ENCODE data around the gene ATAD1. TPM values are rescaled to one million over a fixed set of nuclear protein-coding genes. Genes with fewer than 3 reads are reported as not detected.
"Not testable (repeated sequence)": the region's sequence is repeated elsewhere in the genome, so short reads cannot be mapped to it uniquely, and the experiment has no call there.

Gene ATAD1
- total RNA-seq, 1 experiment from 2014 or later, result 48.6 TPM

DNA sequence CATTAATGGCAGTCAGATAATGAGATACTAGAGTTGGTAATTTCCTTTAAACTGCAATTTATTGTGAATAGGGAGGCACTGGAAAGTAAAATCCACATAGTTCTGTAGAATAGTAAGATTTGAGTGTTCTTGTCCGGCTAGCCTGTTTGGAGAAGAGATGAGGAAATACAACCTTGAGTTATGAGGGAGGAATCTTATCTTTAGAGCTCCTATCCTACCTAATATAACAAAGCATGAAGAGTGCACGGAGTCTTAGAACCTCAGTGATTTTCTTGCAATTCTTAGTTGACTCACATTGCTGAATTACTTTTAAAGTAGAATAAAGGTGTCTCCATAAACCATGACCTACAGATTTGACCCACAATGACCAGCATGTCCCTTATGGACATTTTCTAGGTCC is 73.4 kb downstream of the ATAD1 start:
- Histone ChIP-seq H3K4me1 (ENCODE audit: insufficient read depth, low read length, poor library complexity, severe bottlenecking) (peaks cover 11% of the 10 kb centered on the region), H3K4me3 (ENCODE audit: low read depth, low read length, poor library complexity, severe bottlenecking) (no peak overlapping the region), H3K27ac (ENCODE audit: low read depth, low read length, poor library complexity, severe bottlenecking) (no peak overlapping the region), H3K27me3 (replicated peaks; ENCODE audit: insufficient read depth, low read depth, low read length, poor library complexity) (no peaks in the 10 kb centered on the region), H3K9me3 (ENCODE audit: low read depth, low read length, poor library complexity, severe bottlenecking) (no peaks in the 10 kb centered on the region), H3K36me3 (ENCODE audit: insufficient read depth, low read length, poor library complexity, severe bottlenecking) (no peaks in the 10 kb centered on the region)
- ChIA-PET POLR2A (ENCODE audit: low non-redundant PET) (interaction anchor here (0.6 kb wide), 1 partner anchor 226 kb away, joined by 5 read pairs; no protein-coding TSS in a partner anchor), CTCF (no interaction called here)
- TF ChIP-seq, protein P1, sequence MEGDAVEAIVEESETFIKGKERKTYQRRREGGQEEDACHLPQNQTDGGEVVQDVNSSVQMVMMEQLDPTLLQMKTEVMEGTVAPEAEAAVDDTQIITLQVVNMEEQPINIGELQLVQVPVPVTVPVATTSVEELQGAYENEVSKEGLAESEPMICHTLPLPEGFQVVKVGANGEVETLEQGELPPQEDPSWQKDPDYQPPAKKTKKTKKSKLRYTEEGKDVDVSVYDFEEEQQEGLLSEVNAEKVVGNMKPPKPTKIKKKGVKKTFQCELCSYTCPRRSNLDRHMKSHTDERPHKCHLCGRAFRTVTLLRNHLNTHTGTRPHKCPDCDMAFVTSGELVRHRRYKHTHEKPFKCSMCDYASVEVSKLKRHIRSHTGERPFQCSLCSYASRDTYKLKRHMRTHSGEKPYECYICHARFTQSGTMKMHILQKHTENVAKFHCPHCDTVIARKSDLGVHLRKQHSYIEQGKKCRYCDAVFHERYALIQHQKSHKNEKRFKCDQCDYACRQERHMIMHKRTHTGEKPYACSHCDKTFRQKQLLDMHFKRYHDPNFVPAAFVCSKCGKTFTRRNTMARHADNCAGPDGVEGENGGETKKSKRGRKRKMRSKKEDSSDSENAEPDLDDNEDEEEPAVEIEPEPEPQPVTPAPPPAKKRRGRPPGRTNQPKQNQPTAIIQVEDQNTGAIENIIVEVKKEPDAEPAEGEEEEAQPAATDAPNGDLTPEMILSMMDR (conservative IDR thresholded peaks at IDR 0.05; ENCODE audit: low read depth, low read length), result no peak
- no peak for TF ChIP-seq EZH2 (IDR thresholded peaks at IDR 0.05; ENCODE audit: borderline replicate concordance, low read depth, low read length, poor library complexity, severe bottlenecking)
- DNase-seq (ENCODE audit: low spot score), result no peak
- no TSS peak for BruUV-seq (replicated peaks)
- intact Hi-C loops (cut with micrococcal nuclease; ENCODE audit: unreplicated experiment), result no loop called here

DNA sequence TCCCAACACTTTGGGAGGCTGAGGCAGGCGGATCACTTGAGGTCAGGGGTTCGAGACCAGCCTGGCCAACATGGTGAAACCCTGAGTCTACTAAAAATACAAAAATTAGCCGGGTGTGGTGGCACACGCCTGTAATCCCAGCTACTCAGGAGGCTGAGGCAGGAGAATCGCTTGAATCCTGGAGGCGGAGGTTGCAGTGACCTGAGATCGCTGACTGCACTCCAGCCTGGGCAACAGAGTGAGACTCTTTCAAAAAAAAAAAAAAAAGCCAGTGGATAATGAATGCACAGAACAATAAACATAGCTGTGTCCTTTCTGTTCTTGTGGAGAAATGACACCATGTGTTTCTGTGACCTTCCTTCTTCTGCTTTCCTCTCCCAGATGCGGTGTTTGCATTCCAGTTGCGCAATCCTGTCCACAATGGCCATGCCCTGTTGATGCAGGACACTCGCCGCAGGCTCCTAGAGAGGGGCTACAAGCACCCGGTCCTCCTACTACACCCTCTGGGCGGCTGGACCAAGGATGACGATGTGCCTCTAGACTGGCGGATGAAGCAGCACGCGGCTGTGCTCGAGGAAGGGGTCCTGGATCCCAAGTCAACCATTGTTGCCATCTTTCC is 74.9 kb downstream of the ATAD1 start:
- CTCF ChIA-PET; H3K9me3 ChIP-seq (ENCODE audit: low read depth, low read length, poor library complexity, severe bottlenecking); H3K27me3 ChIP-seq (replicated peaks; ENCODE audit: insufficient read depth, low read depth, low read length, poor library complexity); BruUV-seq (replicated peaks); intact Hi-C loops (cut with micrococcal nuclease; ENCODE audit: unreplicated experiment); H3K4me3 ChIP-seq (ENCODE audit: low read depth, low read length, poor library complexity, severe bottlenecking); H3K27ac ChIP-seq (ENCODE audit: low read depth, low read length, poor library complexity, severe bottlenecking); H3K36me3 ChIP-seq (ENCODE audit: insufficient read depth, low read length, poor library complexity, severe bottlenecking); DNase-seq (ENCODE audit: low spot score); H3K4me1 ChIP-seq (ENCODE audit: insufficient read depth, low read length, poor library complexity, severe bottlenecking); POLR2A ChIA-PET (ENCODE audit: low non-redundant PET): not testable (repeated sequence)

DNA sequence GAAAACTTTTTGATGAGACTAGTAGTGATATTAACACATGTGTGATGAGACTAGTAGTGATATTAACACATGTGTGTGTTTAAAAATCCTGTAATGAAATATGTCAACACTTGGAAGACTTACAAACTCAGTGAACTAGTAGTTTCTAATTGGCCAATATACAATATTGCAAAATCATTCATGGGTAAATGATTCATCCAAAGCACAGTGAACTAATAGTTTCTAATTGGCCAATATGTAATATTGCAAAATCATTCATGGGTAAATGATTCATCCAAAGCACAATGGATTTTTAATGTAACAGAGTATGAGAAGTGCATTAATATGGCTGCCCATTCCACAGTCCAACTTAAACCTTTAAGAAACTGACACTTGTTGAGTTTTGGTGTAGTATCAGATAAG is 77.8 kb downstream of the ATAD1 start:
- H3K36me3 ChIP-seq (ENCODE audit: insufficient read depth, low read length, poor library complexity, severe bottlenecking), result no peaks in the 10 kb centered on the region
- intact Hi-C loops (cut with micrococcal nuclease; ENCODE audit: unreplicated experiment), result no loop called here
- DNase-seq (ENCODE audit: low spot score), result no peak
- TF ChIP-seq EZH2 (IDR thresholded peaks at IDR 0.05; ENCODE audit: borderline replicate concordance, low read depth, low read length, poor library complexity, severe bottlenecking), result no peak
- TF ChIP-seq, protein P1 (conservative IDR thresholded peaks at IDR 0.05; ENCODE audit: low read depth, low read length), result no peak
- ChIA-PET POLR2A (ENCODE audit: low non-redundant PET) (no interaction called here), CTCF (no interaction called here)
- H3K27me3 ChIP-seq (replicated peaks; ENCODE audit: insufficient read depth, low read depth, low read length, poor library complexity), result no peaks in the 10 kb centered on the region
- no peaks in the 10 kb centered on the region for H3K9me3 ChIP-seq (ENCODE audit: low read depth, low read length, poor library complexity, severe bottlenecking)
- H3K4me3 ChIP-seq (ENCODE audit: low read depth, low read length, poor library complexity, severe bottlenecking), result no peak overlapping the region
- H3K27ac ChIP-seq (ENCODE audit: low read depth, low read length, poor library complexity, severe bottlenecking), result no peak overlapping the region
- peaks cover 3% of the 10 kb centered on the region for H3K4me1 ChIP-seq (ENCODE audit: insufficient read depth, low read length, poor library complexity, severe bottlenecking)
- BruUV-seq (replicated peaks), result no TSS peak

DNA sequence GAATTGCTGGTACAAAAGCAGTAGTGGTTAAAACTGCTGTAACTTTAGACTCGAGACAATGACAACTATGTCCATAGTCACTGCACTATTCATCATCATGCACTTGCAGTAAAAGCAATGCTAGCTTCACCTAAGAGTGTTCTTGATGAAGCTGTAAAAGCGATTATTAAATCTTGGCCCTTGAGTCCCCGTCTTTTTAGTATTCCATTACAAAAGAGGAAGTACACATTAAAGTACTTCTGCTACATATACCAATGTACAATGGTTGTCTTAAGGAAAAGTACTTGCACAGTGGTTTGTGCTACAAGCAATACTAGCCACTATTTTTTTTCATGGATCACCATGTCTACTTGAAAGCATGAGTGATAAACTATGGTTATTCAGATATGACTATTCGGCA is 78.3 kb downstream of the ATAD1 start:
- Histone ChIP-seq H3K36me3 (ENCODE audit: insufficient read depth, low read length, poor library complexity, severe bottlenecking) (no peaks in the 10 kb centered on the region), H3K27me3 (replicated peaks; ENCODE audit: insufficient read depth, low read depth, low read length, poor library complexity) (no peaks in the 10 kb centered on the region), H3K4me1 (ENCODE audit: insufficient read depth, low read length, poor library complexity, severe bottlenecking) (peaks cover 5% of the 10 kb centered on the region), H3K9me3 (ENCODE audit: low read depth, low read length, poor library complexity, severe bottlenecking) (no peaks in the 10 kb centered on the region), H3K4me3 (ENCODE audit: low read depth, low read length, poor library complexity, severe bottlenecking) (no peak overlapping the region), H3K27ac (ENCODE audit: low read depth, low read length, poor library complexity, severe bottlenecking) (no peak overlapping the region)
- POLR2A ChIA-PET (ENCODE audit: low non-redundant PET), result no interaction called here
- BruUV-seq (replicated peaks), result no TSS peak
- TF ChIP-seq, protein P1 (conservative IDR thresholded peaks at IDR 0.05; ENCODE audit: low read depth, low read length), result no peak
- CTCF ChIA-PET, result no interaction called here
- intact Hi-C loops (cut with micrococcal nuclease; ENCODE audit: unreplicated experiment), result loop anchor here (5.0 kb wide), 1 partner anchor 207 kb away; no protein-coding TSS in a partner anchor
- no peak for DNase-seq (ENCODE audit: low spot score)

DNA sequence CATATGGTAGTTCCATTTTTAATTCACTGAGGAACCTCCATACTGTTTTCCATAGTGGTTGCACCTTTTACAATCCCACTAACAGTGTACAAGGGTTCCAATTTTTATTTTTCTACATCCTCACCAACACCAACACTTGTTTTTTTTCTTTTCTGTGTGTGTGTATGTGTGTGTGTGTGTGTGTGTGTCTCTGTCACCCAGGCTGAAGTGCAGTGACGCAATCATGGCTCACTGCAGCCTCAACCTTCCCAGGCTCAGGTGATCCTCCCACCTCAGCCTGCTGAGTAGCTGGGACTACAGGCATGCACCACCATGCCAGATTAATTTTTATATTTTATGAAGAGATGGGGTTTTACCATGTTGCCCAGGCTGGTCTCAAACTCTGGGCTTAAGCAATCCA is 79.8 kb downstream of the ATAD1 start:
- BruUV-seq (replicated peaks); H3K36me3 ChIP-seq (ENCODE audit: insufficient read depth, low read length, poor library complexity, severe bottlenecking); H3K27me3 ChIP-seq (replicated peaks; ENCODE audit: insufficient read depth, low read depth, low read length, poor library complexity); H3K4me1 ChIP-seq (ENCODE audit: insufficient read depth, low read length, poor library complexity, severe bottlenecking); CTCF ChIA-PET; H3K4me3 ChIP-seq (ENCODE audit: low read depth, low read length, poor library complexity, severe bottlenecking); POLR2A ChIA-PET (ENCODE audit: low non-redundant PET); H3K9me3 ChIP-seq (ENCODE audit: low read depth, low read length, poor library complexity, severe bottlenecking); DNase-seq (ENCODE audit: low spot score); H3K27ac ChIP-seq (ENCODE audit: low read depth, low read length, poor library complexity, severe bottlenecking): not testable (repeated sequence)
- intact Hi-C loops (cut with micrococcal nuclease; ENCODE audit: unreplicated experiment), result loop anchor here (5.0 kb wide), 1 partner anchor 206 kb away; no protein-coding TSS in a partner anchor
